NCI-H2107 treated with DMSO at 0.1 percent for 48 hours (cell line): ENCODE measurements around the gene MPV17L.
"Not testable (repeated sequence)": the region's sequence is repeated elsewhere in the genome, so short reads cannot be mapped to it uniquely, and the experiment has no call there.

ENCODE experiments used
- DNase-seq: peaks from one replicate; lab custom pipeline; 2025; ENCODE audit not compliant: unreplicated experiment; lab: John Stamatoyannopoulos, UW

MPV17L gene

GRCh38 chr16:15395631-15396508 lies at the start of gene MPV17L:
TSS of gene MPV17L (plus strand) at chr16:15395754. CDS start at chr16:15395898, 144 bp downstream.
- DNase-seq = not testable (repeated sequence)

GRCh38 chr16:15348721-15349120 lies 46.8 kb upstream of the MPV17L start:
- not testable (repeated sequence) for DNase-seq

- DNase-seq = not testable (repeated sequence)
These were observed 44.3 kb upstream of the MPV17L start for GRCh38 chr16:15351251-15351650.

- DNase-seq = not testable (repeated sequence)
These were observed 43.8 kb upstream of the MPV17L start for GRCh38 chr16:15351745-15352144.

- DNase-seq = not testable (repeated sequence)
These were observed 42.7 kb upstream of the MPV17L start for GRCh38 chr16:15352852-15353251.

- not testable (repeated sequence) for DNase-seq
These were observed 40.7 kb upstream of the MPV17L start for GRCh38 chr16:15354846-15355245.

- not testable (repeated sequence) for DNase-seq
These were observed 38.1 kb upstream of the MPV17L start for GRCh38 chr16:15357495-15357894.

GRCh38 chr16:15378194-15378593 lies 17.4 kb upstream of the MPV17L start, which contains the start of gene NPIPA5:
TSS of gene NPIPA5 (minus strand) at chr16:15378294. CDS start at chr16:15378294, 0 bp downstream.
- not testable (repeated sequence) for DNase-seq

- DNase-seq = not testable (repeated sequence)
These were observed 12.7 kb upstream of the MPV17L start for GRCh38 chr16:15382810-15383209.

- not testable (repeated sequence) for DNase-seq
These were observed 7.5 kb upstream of the MPV17L start for GRCh38 chr16:15388060-15388459.

- DNase-seq = not testable (repeated sequence)
These were observed 5.6 kb upstream of the MPV17L start for GRCh38 chr16:15389916-15390315.

GRCh38 chr16:15393025-15393424 lies 2.5 kb upstream of the MPV17L start:
- DNase-seq = not testable (repeated sequence)

- not testable (repeated sequence) for DNase-seq
These were observed 915 bp downstream of the MPV17L start for GRCh38 chr16:15396509-15396829.

- no peak for DNase-seq
These were observed 1.5 kb downstream of the MPV17L start for GRCh38 chr16:15396948-15397594.

- DNase-seq = no peak
These were observed 3.2 kb downstream of the MPV17L start for GRCh38 chr16:15398618-15399316.

- no peak for DNase-seq
These were observed 3.8 kb downstream of the MPV17L start for GRCh38 chr16:15399317-15399716.

- DNase-seq = not testable (repeated sequence)
These were observed 4.8 kb downstream of the MPV17L start for GRCh38 chr16:15400314-15400713.

GRCh38 chr16:15401972-15402371 lies 6.4 kb downstream of the MPV17L start:
- DNase-seq = no peak

- no peak for DNase-seq
These were observed 7.9 kb downstream of the MPV17L start for GRCh38 chr16:15403392-15403995.

- DNase-seq = not testable (repeated sequence)
These were observed 8.5 kb downstream of the MPV17L start for GRCh38 chr16:15404091-15404490.

- no peak for DNase-seq
These were observed 9.2 kb downstream of the MPV17L start for GRCh38 chr16:15404792-15405191.
